HL-60 (cell line): ENCODE results near the gene MYO5B.

ENCODE experiments used
- POLR2AphosphoS5 ChIP-seq: IDR thresholded peaks from 2 replicates; pipeline ENCODE4 v1.6.1; 2012; ENCODE audit warnings: low read depth
- TF ChIP-seq, protein P1 (sequence below): IDR thresholded peaks from one replicate; pipeline ENCODE4 v1.5.1; 2011; ENCODE audit warnings: low read length, control low read depth, inconsistent platforms; ENCODE audit not compliant: insufficient read depth
- TF ChIP-seq, protein P2 (sequence below): IDR thresholded peaks from 2 replicates; pipeline ENCODE4 v1.6.1; 2012; ENCODE audit warnings: low read depth; ENCODE audit not compliant: insufficient replicate concordance

DNA sequence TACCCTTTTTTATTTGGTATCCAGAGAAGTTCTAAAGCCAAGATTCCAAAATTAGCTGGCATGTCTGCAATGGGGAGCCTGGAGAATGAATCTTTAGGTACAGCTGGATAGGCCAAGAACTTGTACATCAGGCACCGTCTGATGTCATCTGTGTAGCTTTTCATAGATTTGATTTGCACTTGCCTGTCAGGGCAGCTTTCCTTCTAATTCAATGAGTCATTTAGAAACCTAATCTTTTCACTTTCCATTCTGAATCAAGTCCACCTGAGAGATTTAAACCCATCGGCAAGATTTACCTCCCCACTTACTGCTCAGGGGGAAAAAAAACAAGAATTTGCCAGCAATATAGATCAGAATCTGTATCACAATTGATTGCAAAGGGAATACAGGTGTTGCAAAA is 320.7 kb downstream of the MYO5B start:
- TF ChIP-seq, protein P1, sequence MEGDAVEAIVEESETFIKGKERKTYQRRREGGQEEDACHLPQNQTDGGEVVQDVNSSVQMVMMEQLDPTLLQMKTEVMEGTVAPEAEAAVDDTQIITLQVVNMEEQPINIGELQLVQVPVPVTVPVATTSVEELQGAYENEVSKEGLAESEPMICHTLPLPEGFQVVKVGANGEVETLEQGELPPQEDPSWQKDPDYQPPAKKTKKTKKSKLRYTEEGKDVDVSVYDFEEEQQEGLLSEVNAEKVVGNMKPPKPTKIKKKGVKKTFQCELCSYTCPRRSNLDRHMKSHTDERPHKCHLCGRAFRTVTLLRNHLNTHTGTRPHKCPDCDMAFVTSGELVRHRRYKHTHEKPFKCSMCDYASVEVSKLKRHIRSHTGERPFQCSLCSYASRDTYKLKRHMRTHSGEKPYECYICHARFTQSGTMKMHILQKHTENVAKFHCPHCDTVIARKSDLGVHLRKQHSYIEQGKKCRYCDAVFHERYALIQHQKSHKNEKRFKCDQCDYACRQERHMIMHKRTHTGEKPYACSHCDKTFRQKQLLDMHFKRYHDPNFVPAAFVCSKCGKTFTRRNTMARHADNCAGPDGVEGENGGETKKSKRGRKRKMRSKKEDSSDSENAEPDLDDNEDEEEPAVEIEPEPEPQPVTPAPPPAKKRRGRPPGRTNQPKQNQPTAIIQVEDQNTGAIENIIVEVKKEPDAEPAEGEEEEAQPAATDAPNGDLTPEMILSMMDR: no peak
- no peak for TF ChIP-seq POLR2AphosphoS5
- TF ChIP-seq, protein P2, sequence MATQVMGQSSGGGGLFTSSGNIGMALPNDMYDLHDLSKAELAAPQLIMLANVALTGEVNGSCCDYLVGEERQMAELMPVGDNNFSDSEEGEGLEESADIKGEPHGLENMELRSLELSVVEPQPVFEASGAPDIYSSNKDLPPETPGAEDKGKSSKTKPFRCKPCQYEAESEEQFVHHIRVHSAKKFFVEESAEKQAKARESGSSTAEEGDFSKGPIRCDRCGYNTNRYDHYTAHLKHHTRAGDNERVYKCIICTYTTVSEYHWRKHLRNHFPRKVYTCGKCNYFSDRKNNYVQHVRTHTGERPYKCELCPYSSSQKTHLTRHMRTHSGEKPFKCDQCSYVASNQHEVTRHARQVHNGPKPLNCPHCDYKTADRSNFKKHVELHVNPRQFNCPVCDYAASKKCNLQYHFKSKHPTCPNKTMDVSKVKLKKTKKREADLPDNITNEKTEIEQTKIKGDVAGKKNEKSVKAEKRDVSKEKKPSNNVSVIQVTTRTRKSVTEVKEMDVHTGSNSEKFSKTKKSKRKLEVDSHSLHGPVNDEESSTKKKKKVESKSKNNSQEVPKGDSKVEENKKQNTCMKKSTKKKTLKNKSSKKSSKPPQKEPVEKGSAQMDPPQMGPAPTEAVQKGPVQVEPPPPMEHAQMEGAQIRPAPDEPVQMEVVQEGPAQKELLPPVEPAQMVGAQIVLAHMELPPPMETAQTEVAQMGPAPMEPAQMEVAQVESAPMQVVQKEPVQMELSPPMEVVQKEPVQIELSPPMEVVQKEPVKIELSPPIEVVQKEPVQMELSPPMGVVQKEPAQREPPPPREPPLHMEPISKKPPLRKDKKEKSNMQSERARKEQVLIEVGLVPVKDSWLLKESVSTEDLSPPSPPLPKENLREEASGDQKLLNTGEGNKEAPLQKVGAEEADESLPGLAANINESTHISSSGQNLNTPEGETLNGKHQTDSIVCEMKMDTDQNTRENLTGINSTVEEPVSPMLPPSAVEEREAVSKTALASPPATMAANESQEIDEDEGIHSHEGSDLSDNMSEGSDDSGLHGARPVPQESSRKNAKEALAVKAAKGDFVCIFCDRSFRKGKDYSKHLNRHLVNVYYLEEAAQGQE: no peak
